B cell (primary cell): ENCODE results near the gene CTCFL. TPM values are rescaled to one million over a fixed set of nuclear protein-coding genes. Genes with fewer than 3 reads are reported as not detected.

Source experiments
- ATAC-seq: fragments of 200-7000 bp; cut with Tn5 transposase; one replicate; pipeline ENCODE4 v1.10.0; 2021; ENCODE audit warnings: low read depth, mild to moderate bottlenecking, moderate number of reproducible peaks, moderate library complexity
- CTCF ChIA-PET: fragments of 350-600 bp; sonication (Branson Sonifier 250); formaldehyde crosslinking; loops from one replicate; lab custom pipeline; 2021; ENCODE audit warnings: antibody characterized with exemption, inconsistent platforms; lab: Charles Lee
- POLR2A ChIA-PET: fragments of 350-600 bp; sonication (Branson Sonifier 250); formaldehyde crosslinking; loops from one replicate; lab custom pipeline; 2021; ENCODE audit warnings: antibody characterized with exemption; lab: Charles Lee
- DNase-seq: peaks from one replicate; pipeline ENCODE4 v3.0.0; 2013
- H2AFZ ChIP-seq: 2 replicates; pipeline ENCODE4 v1.6.1; 2012; ENCODE audit warnings: mild to moderate bottlenecking, low read depth, low read length; ENCODE audit not compliant: insufficient read depth, poor library complexity, severe bottlenecking
- H3K27ac ChIP-seq, 2 donors: 1 replicate in 1 of 2; 2 replicates in 1 of 2; pipeline ENCODE4 v1.5.1; 2012 to 2013; ENCODE audit warnings: low read length in 2 of 2, mild to moderate bottlenecking in 2 of 2, moderate library complexity in 1 of 2
- H3K27me3 ChIP-seq, 4 experiments: fragments of 200-600 bp in 1 of 4; sonication (generic) in 1 of 4; replicated peaks in 1 of 4; 1 replicate in 2 of 4; 2 replicates in 2 of 4; pipeline versions ENCODE4 v1.6.1 to v1.7.0; 2013 to 2016; ENCODE audit warnings: low read length in 3 of 4, mild to moderate bottlenecking in 2 of 4, mixed read lengths in 1 of 4, moderate library complexity in 1 of 4; ENCODE audit not compliant: insufficient read depth in 4 of 4, control insufficient read depth in 3 of 4; ENCODE audit errors: control extremely low read depth in 1 of 4
- H3K36me3 ChIP-seq, 2 experiments: replicated peaks in 1 of 2; 1 replicate in 1 of 2; 2 replicates in 1 of 2; pipeline versions ENCODE4 v1.6.1 to v1.7.1; 2013; ENCODE audit warnings: low read length in 1 of 2; ENCODE audit not compliant: insufficient read depth in 2 of 2, control insufficient read depth in 1 of 2; ENCODE audit errors: control extremely low read depth in 1 of 2, extremely low read depth in 1 of 2
- H3K4me1 ChIP-seq, 2 donors: fragments of 200-600 bp in 1 of 2; sonication (generic) in 1 of 2; 1 replicate in 1 of 2; 2 replicates in 1 of 2; pipeline versions ENCODE4 v1.5.1 to v1.6.1; 2013 to 2017; ENCODE audit warnings: low read length in 2 of 2; ENCODE audit not compliant: control insufficient read depth in 2 of 2, insufficient read depth in 2 of 2
- H3K4me2 ChIP-seq: replicated peaks from 2 replicates; pipeline ENCODE3; 2012; ENCODE audit warnings: mild to moderate bottlenecking, low read depth, low read length; ENCODE audit not compliant: poor library complexity, severe bottlenecking
- H3K4me3 ChIP-seq, 5 experiments: fragments of 200-600 bp in 1 of 5; sonication (generic) in 1 of 5; 1 replicate in 3 of 5; 2 replicates in 2 of 5; pipeline versions ENCODE4 v1.5.1 to v1.7.0; 2011 to 2016; ENCODE audit warnings: low read length in 4 of 5, mild to moderate bottlenecking in 4 of 5, low read depth in 2 of 5, control low read depth in 1 of 5, moderate library complexity in 1 of 5; ENCODE audit not compliant: insufficient read depth in 1 of 5; ENCODE audit errors: control extremely low read depth in 1 of 5, extremely low read depth in 1 of 5
- H3K79me2 ChIP-seq: fragments of 200-600 bp; sonication (generic); one replicate; pipeline ENCODE4 v1.6.0; 2016; ENCODE audit warnings: low read length; ENCODE audit not compliant: control insufficient read depth, insufficient read depth
- H3K9ac ChIP-seq: fragments of 200-600 bp; sonication (generic); 2 replicates; pipeline ENCODE4 v1.6.1; 2017; ENCODE audit warnings: mild to moderate bottlenecking, low read length, moderate library complexity
- H3K9me3 ChIP-seq, 3 donors: one replicate each; pipeline versions ENCODE4 v1.6.1 to v1.7.1; 2013; ENCODE audit warnings: low read length in 2 of 3; ENCODE audit not compliant: control insufficient read depth in 2 of 3, insufficient read depth in 1 of 3; ENCODE audit errors: control extremely low read depth in 1 of 3
- H4K20me1 ChIP-seq: 2 replicates; pipeline ENCODE4 v1.6.0; 2012; ENCODE audit warnings: mild to moderate bottlenecking, low read length; ENCODE audit not compliant: insufficient read depth, control insufficient read depth, poor library complexity, severe bottlenecking
- H3K27ac Mint-ChIP-seq: one replicate; pipeline ENCODE4 v1.8.0; 2021; ENCODE audit warnings: mixed read lengths
- H3K27me3 Mint-ChIP-seq: one replicate; pipeline ENCODE4 v1.8.0; 2021; ENCODE audit warnings: mixed read lengths
- H3K4me1 Mint-ChIP-seq: one replicate; pipeline ENCODE4 v1.8.0; 2021; ENCODE audit warnings: mixed read lengths
- H3K4me3 Mint-ChIP-seq: one replicate; pipeline ENCODE4 v1.8.0; 2021; ENCODE audit warnings: mixed read lengths
- H3K9me3 Mint-ChIP-seq: one replicate; pipeline ENCODE4 v1.8.0; 2022; ENCODE audit warnings: mixed read lengths; ENCODE audit not compliant: insufficient read depth
- CTCF ChIP-seq: fragments of 200-600 bp; IDR thresholded peaks from one replicate; pipeline ENCODE4 v1.8.0; 2022; ENCODE audit warnings: antibody characterized with exemption, mild to moderate bottlenecking
- EZH2 ChIP-seq: IDR thresholded peaks from 2 replicates; pipeline ENCODE4 v1.6.1; 2012; ENCODE audit warnings: borderline replicate concordance, low read depth, mild to moderate bottlenecking, moderate library complexity, low read length; ENCODE audit not compliant: insufficient read depth, poor library complexity, severe bottlenecking
- WGBS: methylation state at CpG from one replicate; pipeline ENCODE4 v1.1.5; 2013; ENCODE audit warnings: missing lambda C conversion rate; ENCODE audit not compliant: insufficient coverage; 5-methylcytosine and 5-hydroxymethylcytosine counted together
- intact Hi-C: fragments of 100-400 bp; cut with micrococcal nuclease; formaldehyde crosslinking; loops from one replicate; pipeline ENCODE4 v1.10.0; 2022
- polyA plus RNA-seq: library from polyadenylated mRNA; depleted of rRNA; stranded (reverse); fragments of >200 nt; gene quantifications from 2 replicates; pipeline ENCODE4 v1.2.3, GENCODE V29; 2012
- total RNA-seq, 2 donors: library from RNA; stranded (reverse); fragments of 120-200 nt in 1 of 2; gene quantifications; 1 replicate in 1 of 2; 2 replicates in 1 of 2; pipeline versions ENCODE4 v1.2.3 to v1.2.4, GENCODE V29; 2013 to 2022

Gene CTCFL
- total and polyA plus RNA-seq, 2 donors (not counting 1 experiment from before 2014, with no cell fraction given), result not detected

- peak; percentile 60 for DNase-seq
- H3K27ac Mint-ChIP-seq, result no peak overlapping the region
Measured at GRCh38 chr20:57514273-57514751, 10.6 kb downstream of the CTCFL start.

More at GRCh38 chr20:57514273-57514751, 10.6 kb downstream of the CTCFL start:
- Histone ChIP-seq H3K9ac (no peak overlapping the region), H4K20me1 (no peaks in the 10 kb centered on the region), H3K27ac (no peak overlapping the region), H3K4me1 (no peaks in the 10 kb centered on the region), H2AFZ (no peak overlapping the region), H3K9me3 (no peaks in the 10 kb centered on the region), H3K27me3 (peaks cover 0 to 5% (median 0%) of the 10 kb centered on the region in 4 experiments), H3K79me2 (no peaks in the 10 kb centered on the region), H3K36me3 (no peaks in the 10 kb centered on the region), H3K4me3 (no peak overlapping the region), H3K4me2 (no peak overlapping the region)
- 50% methylated on average over 17 of the region's 17 CpGs for WGBS
- intact Hi-C loops, result loop anchor here (1.0 kb wide), 3 partner anchors 80 to 696 kb away; no protein-coding TSS in a partner anchor
- CTCF ChIA-PET, result interaction anchor here (0.9 to 3.2 kb wide), 6 partner anchors 11 to 697 kb away, joined by 3 to 14 read pairs (median 3); no protein-coding TSS in a partner anchor
- POLR2A ChIA-PET, result no interaction called here
- H3K27me3 Mint-ChIP-seq, result peaks cover 7% of the 10 kb centered on the region
- ATAC-seq, result peak; percentile 54
- no peak overlapping the region for H3K4me3 Mint-ChIP-seq
- TF ChIP-seq EZH2, result no peak
- TF ChIP-seq CTCF, result peak; percentile 62
- no peaks in the 10 kb centered on the region for H3K4me1 Mint-ChIP-seq
- H3K9me3 Mint-ChIP-seq, result no peaks in the 10 kb centered on the region
